ENCODE results near the gene OTOS.

The OTOS gene

GRCh38 chr2:240111253-240111652 is 29.2 kb downstream of the OTOS start:
- no peak for DNase-seq

- no peak for DNase-seq
Observed at GRCh38 chr2:240109386-240109785, 31.1 kb downstream of the OTOS start.

GRCh38 chr2:240107477-240107796 is 33.0 kb downstream of the OTOS start:
- DNase-seq, result no peak

GRCh38 chr2:240106765-240107476 is 33.5 kb downstream of the OTOS start:
- DNase-seq, result no peak

GRCh38 chr2:240105982-240106381 is 34.5 kb downstream of the OTOS start:
- DNase-seq, result no peak

- no peak for DNase-seq
Observed at GRCh38 chr2:240103136-240103535, 37.3 kb downstream of the OTOS start.

- DNase-seq, result no peak
Observed at GRCh38 chr2:240098349-240098748, 42.1 kb downstream of the OTOS start.

- DNase-seq, result no peak
Observed at GRCh38 chr2:240095556-240096523, 44.6 kb downstream of the OTOS start.

GRCh38 chr2:240089306-240089705 is 51.2 kb downstream of the OTOS start:
- DNase-seq, result no peak
